Liver (tissue), 9 donors: ENCODE data around the gene SIGLEC7. TPM values are rescaled to one million over a fixed set of nuclear protein-coding genes. Genes with fewer than 3 reads are reported as not detected.
A peak's percentile ranks its signal among the peaks of the same experiment; 100 is the strongest.

Experiments
- DNase-seq: peaks from one replicate; pipeline ENCODE4 v3.0.0-alpha.2; 2017; ENCODE audit warnings: low spot score
- H3K27ac ChIP-seq, 2 donors: one replicate each; pipeline ENCODE4 v1.7.0; 2013; ENCODE audit warnings: inconsistent platforms in 2 of 2, low read length in 2 of 2, control low read depth in 1 of 2, low read depth in 1 of 2, mild to moderate bottlenecking in 1 of 2
- H3K27me3 ChIP-seq, 4 donors: one replicate each; pipeline versions ENCODE4 v1.6.1 to v1.7.0; 2013; ENCODE audit warnings: low read length in 3 of 4, inconsistent platforms in 1 of 4, mild to moderate bottlenecking in 1 of 4, moderate library complexity in 1 of 4; ENCODE audit not compliant: control insufficient read depth in 4 of 4, insufficient read depth in 4 of 4
- H3K36me3 ChIP-seq, 4 donors: one replicate each; pipeline versions ENCODE4 v1.6.1 to v1.7.0; 2013; ENCODE audit warnings: low read length in 3 of 4, mild to moderate bottlenecking in 3 of 4, low read depth in 1 of 4, moderate library complexity in 1 of 4; ENCODE audit not compliant: control insufficient read depth in 4 of 4, insufficient read depth in 3 of 4
- H3K4me1 ChIP-seq, 4 donors: one replicate each; pipeline versions ENCODE4 v1.6.1 to v1.7.0; 2013; ENCODE audit warnings: low read length in 3 of 4, mild to moderate bottlenecking in 3 of 4, moderate library complexity in 1 of 4; ENCODE audit not compliant: control insufficient read depth in 4 of 4, insufficient read depth in 4 of 4
- H3K4me3 ChIP-seq, 3 donors: one replicate each; pipeline versions ENCODE4 v1.6.1 to v1.7.0; 2013; ENCODE audit warnings: low read length in 3 of 3, control low read depth in 1 of 3, low read depth in 1 of 3, mild to moderate bottlenecking in 1 of 3
- H3K9ac ChIP-seq, 2 donors: one replicate each; pipeline ENCODE4 v1.7.0; 2013; ENCODE audit warnings: low read length in 2 of 2, mild to moderate bottlenecking in 2 of 2, moderate library complexity in 2 of 2, control low read depth in 1 of 2, low read depth in 1 of 2
- H3K9me3 ChIP-seq, 4 donors: one replicate each; pipeline versions ENCODE4 v1.6.1 to v1.7.0; 2013; ENCODE audit warnings: low read length in 3 of 4; ENCODE audit not compliant: control insufficient read depth in 4 of 4
- EGR1 ChIP-seq, 2 donors: IDR thresholded peaks; 2 replicates each; pipeline ENCODE4 v1.6.1; 2016 to 2018; ENCODE audit warnings: antibody characterized with exemption in 2 of 2, low read depth in 2 of 2
- FOXA1 ChIP-seq: IDR thresholded peaks from 2 replicates; pipeline ENCODE4 v1.6.1; 2016; ENCODE audit warnings: antibody characterized with exemption
- FOXA2 ChIP-seq: IDR thresholded peaks from 2 replicates; pipeline ENCODE4 v1.6.1; 2016; ENCODE audit warnings: antibody characterized with exemption
- GABPA ChIP-seq, 2 donors: IDR thresholded peaks in 1 of 2; conservative IDR thresholded peaks in 1 of 2; 2 replicates each; pipeline ENCODE4 v1.6.1; 2016; ENCODE audit warnings: antibody characterized with exemption in 2 of 2, mild to moderate bottlenecking in 1 of 2, moderate library complexity in 1 of 2
- HNF4A ChIP-seq, 2 donors: conservative IDR thresholded peaks; 2 replicates each; pipeline ENCODE4 v1.6.1; 2016; ENCODE audit warnings: antibody characterized with exemption in 2 of 2, mild to moderate bottlenecking in 2 of 2
- HNF4G ChIP-seq: IDR thresholded peaks from 2 replicates; pipeline ENCODE4 v1.6.1; 2016; ENCODE audit warnings: antibody characterized with exemption
- MAX ChIP-seq: IDR thresholded peaks from 2 replicates; pipeline ENCODE4 v1.6.1; 2016; ENCODE audit warnings: antibody characterized with exemption
- NR2F2 ChIP-seq: IDR thresholded peaks from 2 replicates; pipeline ENCODE4 v1.6.1; 2016; ENCODE audit warnings: antibody characterized with exemption
- RAD21 ChIP-seq, 2 donors: IDR thresholded peaks; 2 replicates each; pipeline ENCODE4 v1.6.1; 2016; ENCODE audit warnings: antibody characterized with exemption in 2 of 2, mild to moderate bottlenecking in 2 of 2
- REST ChIP-seq: IDR thresholded peaks from 2 replicates; pipeline ENCODE4 v1.6.1; 2016; ENCODE audit warnings: antibody characterized with exemption, mild to moderate bottlenecking
- SP1 ChIP-seq: IDR thresholded peaks from 2 replicates; pipeline ENCODE4 v1.6.1; 2018; ENCODE audit warnings: antibody characterized with exemption, mild to moderate bottlenecking
- TAF1 ChIP-seq: conservative IDR thresholded peaks from 2 replicates; pipeline ENCODE4 v1.6.1; 2016; ENCODE audit warnings: antibody characterized with exemption, mild to moderate bottlenecking
- YY1 ChIP-seq: IDR thresholded peaks from 2 replicates; pipeline ENCODE4 v1.6.1; 2016; ENCODE audit warnings: antibody characterized with exemption, mild to moderate bottlenecking
- WGBS: extraction: QIAGEN DNeasy Blood & Tissue Kit; methylation state at CpG from one replicate; pipeline ENCODE4 v1.1.7; 2013; 5-methylcytosine and 5-hydroxymethylcytosine counted together
- polyA plus RNA-seq, 2 donors: library from polyadenylated mRNA; stranded (reverse) in 1 of 2; unstranded in 1 of 2; fragments of 200-250 nt in 1 of 2; fragments of >200 nt in 1 of 2; fragmentation: Nextera tagmentation in 1 of 2; extraction: Ambion mirVana in 1 of 2; gene quantifications; one replicate each; pipeline versions ENCODE4 v1.2.1 to v1.2.3, GENCODE V29; 2013 to 2015
- total RNA-seq, 2 donors: library from RNA; depleted of rRNA; stranded (reverse); fragments of >200 nt; gene quantifications; one replicate each; pipeline ENCODE4 v1.2.3, GENCODE V29; 2014
- TF ChIP-seq, protein P1 (sequence below): IDR thresholded peaks from 2 replicates; pipeline ENCODE4 v1.6.1; 2016; ENCODE audit warnings: antibody characterized with exemption
- donor health status: healthy.
- donor health status: healthy.
- donor health status: healthy.
- donor health status: healthy.
- donor health status: healthy.

Gene SIGLEC7
- total RNA-seq: 1 to 10 TPM; 3.2 to 4.7 TPM
- polyA plus RNA-seq: 1 to 10 TPM; 2.7 to 4.8 TPM

DNA sequence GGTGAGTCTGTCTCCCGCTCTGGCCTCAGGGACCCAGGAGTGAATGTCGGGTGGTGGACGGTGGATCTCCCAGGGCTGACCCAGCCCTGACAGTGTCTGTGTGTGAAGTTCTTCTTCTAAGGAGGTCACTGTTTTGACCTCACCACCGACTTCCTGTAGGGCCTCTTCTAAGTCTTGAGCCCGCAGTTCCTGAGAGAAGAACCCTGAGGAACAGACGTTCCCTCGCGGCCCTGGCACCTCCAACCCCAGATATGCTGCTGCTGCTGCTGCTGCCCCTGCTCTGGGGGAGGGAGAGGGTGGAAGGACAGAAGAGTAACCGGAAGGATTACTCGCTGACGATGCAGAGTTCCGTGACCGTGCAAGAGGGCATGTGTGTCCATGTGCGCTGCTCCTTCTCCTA lies at the start of gene SIGLEC7:
SIGLEC7 (plus strand) TSS at position 183 of the 400 bp plus-strand sequence; CDS start at position 252, 69 bp downstream.
- Histone ChIP-seq H3K9me3 (no peaks in the 10 kb centered on the region), H3K27ac (peak within 1 kb of the TSS; percentile 55 to 75), H3K4me1 (no peaks in the 10 kb centered on the region), H3K9ac (no peak within 1 kb of the TSS), H3K36me3 (no peaks in the 10 kb centered on the region), H3K27me3 (no peaks in the 10 kb centered on the region), H3K4me3 (peak within 1 kb of the TSS in 1 of 3 donors; percentile 24)
- WGBS: 57% methylated on average over 14 of the region's 14 CpGs
- no peak for DNase-seq
- TF ChIP-seq SP1: peak; percentile 13
- TF ChIP-seq NR2F2: peak; percentile 60
- no peak for TF ChIP-seq EGR1 (IDR thresholded peaks at IDR 0.05; ENCODE audit: low read depth in 2 of 2)
- TF ChIP-seq, protein P1, sequence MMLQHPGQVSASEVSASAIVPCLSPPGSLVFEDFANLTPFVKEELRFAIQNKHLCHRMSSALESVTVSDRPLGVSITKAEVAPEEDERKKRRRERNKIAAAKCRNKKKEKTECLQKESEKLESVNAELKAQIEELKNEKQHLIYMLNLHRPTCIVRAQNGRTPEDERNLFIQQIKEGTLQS: no peak

GRCh38 chr19:51093101-51093500 lies 49.0 kb upstream of the SIGLEC7 start:
- Histone ChIP-seq H3K9ac (no peak overlapping the region), H3K4me3 (no peak overlapping the region), H3K27me3 (no peaks in the 10 kb centered on the region), H3K9me3 (no peaks in the 10 kb centered on the region), H3K36me3 (peaks cover 0 to 3% (median 0%) of the 10 kb centered on the region in 4 donors), H3K27ac (no peak overlapping the region), H3K4me1 (no peaks in the 10 kb centered on the region)
- WGBS: 67% methylated on average over 8 of the region's 8 CpGs
- TF ChIP-seq TAF1 (no peak), SP1 (no peak), REST (no peak), RAD21 (IDR thresholded peaks at IDR 0.05) (no peak), FOXA2 (no peak), HNF4G (no peak), NR2F2 (no peak)
- TF ChIP-seq, protein P1: no peak
- DNase-seq: no peak

- Histone ChIP-seq H3K4me1 (no peaks in the 10 kb centered on the region), H3K36me3 (peaks cover 0 to 3% (median 0%) of the 10 kb centered on the region in 4 donors), H3K9ac (no peak overlapping the region), H3K27ac (no peak overlapping the region), H3K27me3 (no peaks in the 10 kb centered on the region), H3K4me3 (no peak overlapping the region), H3K9me3 (no peaks in the 10 kb centered on the region)
- WGBS: 83% methylated on average over 22 of the region's 22 CpGs
- no peak for TF ChIP-seq HNF4A (conservative IDR thresholded peaks at IDR 0.05)
- TF ChIP-seq FOXA1: no peak
- no peak for TF ChIP-seq YY1
- TF ChIP-seq, protein P1: no peak
- TF ChIP-seq REST: no peak
- no peak for TF ChIP-seq FOXA2
- TF ChIP-seq NR2F2: no peak
- TF ChIP-seq GABPA (IDR thresholded peaks at IDR 0.05 in 1 of 2, conservative IDR thresholded peaks at IDR 0.05 in 1 of 2): no peak
- no peak for TF ChIP-seq MAX
- no peak for DNase-seq
Measured at GRCh38 chr19:51093510-51094345, 48.4 kb upstream of the SIGLEC7 start.
